ENCODE results near the gene KANSL3.

Gene KANSL3

DNA sequence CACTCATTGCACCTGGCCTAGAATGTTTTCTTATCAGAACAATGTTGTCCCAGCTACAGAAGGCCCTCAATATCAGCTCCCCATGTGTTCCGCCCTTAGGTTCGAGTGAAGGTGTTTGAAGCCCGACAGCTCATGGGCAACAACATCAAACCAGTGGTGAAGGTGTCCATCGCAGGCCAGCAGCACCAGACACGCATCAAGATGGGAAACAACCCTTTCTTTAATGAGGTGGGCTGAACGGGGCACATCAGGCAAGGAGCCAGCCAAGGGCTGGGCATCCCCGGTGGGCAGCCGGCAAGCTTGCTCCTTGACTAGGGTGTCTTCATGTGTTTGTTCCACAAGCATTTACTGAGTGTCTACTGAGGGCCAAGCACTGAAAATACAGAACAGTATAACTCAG lies 13.7 kb upstream of the KANSL3 start:
- no peak for DNase-seq

DNA sequence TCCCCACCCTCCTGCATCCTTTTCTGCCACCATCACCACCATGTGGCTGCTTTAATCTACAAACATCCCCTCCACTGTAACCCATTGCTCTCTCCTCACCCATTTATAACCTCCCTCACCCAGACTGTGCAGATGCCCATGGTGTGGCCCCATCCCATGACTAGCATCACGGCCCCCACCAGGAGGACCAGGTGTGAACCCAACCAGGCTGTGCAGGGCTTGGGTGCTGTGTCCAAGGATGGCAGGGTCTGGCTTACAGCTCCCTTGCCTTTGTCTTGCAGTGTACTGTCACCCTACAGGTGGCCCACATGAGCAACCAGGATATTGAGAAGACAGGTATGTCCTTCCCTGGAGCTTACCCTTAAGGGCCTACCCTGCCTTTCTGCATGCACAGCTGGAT lies 11.2 kb upstream of the KANSL3 start:
- DNase-seq: no peak

GRCh38 chr2:96648306-96648930 lies 10.3 kb upstream of the KANSL3 start:
- no peak for DNase-seq

DNA sequence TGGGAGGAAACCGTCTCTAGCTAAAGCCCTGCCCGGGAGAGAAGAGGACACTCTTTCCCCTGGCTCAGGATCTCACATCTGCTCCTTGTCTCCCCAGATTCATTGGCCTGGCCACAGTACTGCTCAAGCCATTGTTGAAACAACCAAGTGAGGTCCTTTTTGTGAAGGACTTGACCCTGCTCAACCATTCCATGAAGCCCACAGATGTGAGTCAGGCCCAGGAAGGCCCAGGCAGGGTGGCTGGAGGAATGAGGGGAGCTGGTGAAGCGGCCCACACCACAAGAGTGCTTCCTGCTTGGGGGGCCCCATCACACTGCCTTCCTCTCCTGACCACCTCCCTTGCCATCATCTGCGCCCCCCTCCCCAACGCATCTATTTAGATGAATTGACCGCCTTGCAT lies 9.6 kb upstream of the KANSL3 start:
- DNase-seq: no peak

DNA sequence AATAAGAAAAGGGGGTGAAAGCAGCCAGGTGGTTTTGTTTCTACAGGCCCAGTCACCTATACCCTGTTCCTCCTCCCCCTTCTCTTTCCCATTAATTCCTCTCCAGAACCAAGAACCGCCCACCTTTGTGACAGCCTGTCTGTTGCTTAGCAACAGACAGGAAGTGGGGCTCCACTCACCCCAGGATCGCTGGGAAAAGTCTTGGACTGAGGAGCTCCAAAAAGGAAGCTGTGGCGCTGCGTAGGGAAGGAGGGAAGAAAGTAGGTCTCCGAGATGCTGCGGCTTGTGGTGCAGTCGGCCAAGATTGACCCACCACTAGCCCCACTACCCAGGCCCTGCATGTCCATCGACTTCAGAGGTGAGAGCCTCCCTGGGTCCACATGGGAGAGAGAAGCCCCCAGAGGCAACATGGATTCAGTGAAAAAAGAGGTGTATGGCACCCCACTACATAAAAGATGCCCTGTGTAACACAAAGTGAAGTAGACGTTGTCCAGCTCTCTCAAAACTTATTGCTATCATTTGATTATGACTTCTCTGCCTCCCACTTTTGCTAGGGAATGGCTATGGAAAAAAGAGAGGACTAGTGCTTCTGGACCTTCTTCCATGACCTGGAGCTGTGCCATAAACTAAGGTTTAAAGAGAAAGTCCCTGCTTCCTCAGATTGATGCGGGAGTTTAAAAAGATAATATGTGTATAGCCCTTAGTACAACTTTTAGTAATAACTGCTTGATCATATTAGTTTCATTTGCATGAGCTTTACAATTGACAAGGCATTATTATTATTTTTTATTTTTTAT lies 4.7 kb upstream of the KANSL3 start, which contains the start of gene FER1L5:
Gene FER1L5 (plus strand): TSS at position 201 of the 797 bp plus-strand sequence. CDS start 73 bp downstream, at position 274.
- no peak for DNase-seq

- peak; percentile 68 to 78 for DNase-seq
Observed at GRCh38 chr2:96637385-96638143, 548 bp downstream of the KANSL3 start.

DNA sequence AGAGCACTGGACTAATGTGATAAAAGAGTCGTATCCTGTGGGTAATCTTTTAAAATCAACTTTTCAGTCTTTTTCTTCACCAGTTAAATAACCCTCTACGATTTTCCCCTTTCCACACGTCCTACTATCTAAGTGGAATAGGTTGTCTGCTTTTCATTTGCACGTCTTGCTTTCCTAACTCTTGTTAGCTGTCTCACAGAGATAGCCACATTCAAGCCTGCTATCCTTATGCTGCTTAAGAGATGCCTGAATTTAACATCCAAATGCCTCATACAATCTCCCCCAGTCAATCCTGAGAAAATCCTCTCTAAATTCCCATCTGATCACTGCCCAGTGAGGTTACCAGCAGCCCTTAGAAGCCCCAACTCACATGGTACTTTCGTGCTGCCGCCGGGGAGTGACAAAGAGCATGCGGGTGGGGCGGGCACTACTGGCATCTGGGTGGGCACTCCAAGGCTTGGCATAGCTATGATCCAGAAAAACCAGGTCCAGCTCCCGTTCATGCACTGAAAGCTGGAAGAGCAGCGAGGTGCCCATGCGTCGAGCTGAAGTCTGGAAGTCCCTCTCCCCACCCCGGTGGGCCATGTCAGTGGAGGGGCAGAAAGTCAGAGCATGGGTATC lies 1.5 kb downstream of the KANSL3 start:
- no peak for DNase-seq

GRCh38 chr2:96633641-96634040 lies 4.5 kb downstream of the KANSL3 start:
- no peak for DNase-seq

DNA sequence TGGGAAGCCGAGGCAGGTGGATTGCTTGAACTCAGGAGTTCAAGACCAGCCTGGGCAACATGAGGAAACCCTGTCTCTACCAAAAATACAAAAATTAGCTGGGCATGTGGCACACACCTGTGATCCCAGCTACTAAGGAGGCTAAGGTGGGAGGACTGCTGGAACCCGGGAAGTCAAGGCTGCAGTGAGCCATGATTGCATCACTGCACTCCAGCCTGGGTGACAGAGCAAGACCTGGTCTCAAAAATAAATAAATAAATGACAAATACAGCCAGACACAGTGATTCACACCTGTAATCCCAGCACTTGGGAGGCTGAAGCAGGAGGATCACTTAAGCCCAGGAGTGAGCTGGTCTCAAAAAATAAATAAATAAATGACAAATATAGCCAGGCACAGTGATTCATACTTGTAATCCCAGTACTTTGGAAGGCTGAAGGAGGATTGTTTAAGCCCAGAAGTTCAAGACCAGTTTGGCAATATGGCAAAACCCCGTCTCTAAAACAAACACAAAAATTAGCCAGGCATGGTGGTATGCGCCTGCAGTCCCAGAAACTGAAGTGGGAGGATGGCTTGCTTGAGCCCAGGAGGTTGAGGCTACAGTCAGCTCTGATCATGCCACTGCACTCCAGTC lies 6.2 kb downstream of the KANSL3 start:
- DNase-seq: no peak

- DNase-seq: no peak
Observed at GRCh38 chr2:96626553-96626942, 11.6 kb downstream of the KANSL3 start.

GRCh38 chr2:96625571-96626552 lies 12.2 kb downstream of the KANSL3 start:
- no peak for DNase-seq

- DNase-seq: no peak
Observed at GRCh38 chr2:96623116-96623515, 15.0 kb downstream of the KANSL3 start.

- DNase-seq: no peak
Observed at GRCh38 chr2:96622544-96622943, 15.6 kb downstream of the KANSL3 start.

DNA sequence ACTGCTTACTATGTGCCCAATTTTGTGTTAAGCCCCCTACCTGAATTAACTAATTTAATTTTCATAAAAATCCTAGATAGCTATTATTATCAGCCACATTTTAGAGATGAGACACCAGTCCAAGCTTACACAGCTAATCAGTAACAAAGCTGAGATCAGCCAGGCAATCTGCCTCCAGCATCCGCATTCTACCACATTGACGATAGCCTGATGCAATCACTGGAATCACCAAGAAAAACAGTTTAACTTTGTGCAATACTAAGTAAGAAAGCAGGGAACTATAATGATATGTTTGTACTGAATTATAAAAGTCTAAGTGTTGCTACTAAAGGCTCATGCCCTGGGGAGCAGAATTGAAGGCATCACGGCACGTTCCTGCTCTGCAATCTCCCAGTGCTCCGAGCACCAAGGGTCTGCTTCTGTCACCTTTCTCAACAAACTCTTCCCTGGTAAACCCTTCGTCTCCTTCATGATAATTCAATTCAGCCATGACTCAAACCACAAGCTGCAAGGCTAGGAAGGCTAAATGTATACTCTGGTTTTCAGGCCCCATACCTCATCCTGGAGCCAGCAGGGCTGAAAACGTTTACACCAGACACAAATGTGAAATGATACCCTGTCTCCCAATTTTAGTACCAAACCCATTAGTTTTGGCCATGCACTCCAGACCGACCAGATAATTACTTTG lies 19.4 kb downstream of the KANSL3 start:
- DNase-seq: no peak

DNA sequence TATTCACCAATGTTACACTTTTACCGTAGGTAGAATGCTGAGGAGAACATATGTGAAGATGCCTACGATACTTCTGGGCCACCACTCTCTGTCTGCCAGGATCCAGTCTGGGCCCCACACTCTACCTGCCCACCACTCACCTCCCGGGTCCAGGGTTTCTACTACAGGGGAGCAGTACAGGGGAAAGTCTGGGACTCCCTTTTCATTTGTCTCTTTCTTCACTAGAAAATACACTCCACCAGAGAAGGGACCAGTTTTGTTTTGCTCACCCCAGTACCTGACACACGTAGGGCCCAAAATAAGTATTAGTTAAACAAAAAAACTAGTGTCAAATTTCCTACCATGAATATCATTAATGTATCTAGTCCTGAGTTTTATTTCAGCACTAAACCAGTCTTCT lies 21.1 kb downstream of the KANSL3 start:
- DNase-seq: no peak

DNA sequence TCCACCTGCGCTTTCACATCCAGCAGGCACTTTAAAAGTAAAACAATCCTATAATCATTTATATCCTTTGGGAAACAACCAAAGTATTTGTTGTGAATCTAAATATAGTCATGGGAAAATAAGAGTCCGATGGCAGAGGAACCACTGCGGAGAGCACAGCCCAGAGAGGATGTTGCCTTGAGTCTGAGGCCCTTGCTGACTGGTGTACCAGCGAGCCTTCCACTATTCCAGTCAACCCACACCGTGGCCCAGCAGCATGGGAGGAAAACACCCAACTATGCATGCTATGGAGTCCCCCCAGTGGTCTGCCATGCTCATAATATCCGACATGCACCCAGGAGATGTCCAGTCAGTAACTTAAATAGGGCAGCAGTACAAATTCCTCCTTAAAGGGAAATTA lies 21.6 kb downstream of the KANSL3 start:
- no peak for DNase-seq

- DNase-seq: no peak
Observed at GRCh38 chr2:96616128-96616527, 22.0 kb downstream of the KANSL3 start.

GRCh38 chr2:96608469-96609455 lies 29.4 kb downstream of the KANSL3 start:
- no peak for DNase-seq

- DNase-seq: no peak
Observed at GRCh38 chr2:96604104-96604503, 34.0 kb downstream of the KANSL3 start.
